HepG2 (cell line): ENCODE measurements around the gene DNAJB11. TPM values are rescaled to one million over a fixed set of nuclear protein-coding genes. Genes with fewer than 3 reads are reported as not detected.

Source experiments
- ARID4A ChIP-seq: sonication (generic); formaldehyde crosslinking; IDR thresholded peaks from 2 replicates; pipeline ENCODE4 v1.5.0; 2020; ENCODE audit warnings: mild to moderate bottlenecking, missing genetic modification reagents, borderline replicate concordance
- BRD4 ChIP-seq: sonication (generic); formaldehyde crosslinking; IDR thresholded peaks from 2 replicates; pipeline ENCODE4 v1.4.0; 2020; ENCODE audit warnings: missing genetic modification reagents
- CEBPB ChIP-seq: IDR thresholded peaks from 2 replicates; pipeline ENCODE4 v1.6.1; 2011; ENCODE audit warnings: low read depth, low read length, improper control_type of control experiment, borderline replicate concordance
- CEBPG ChIP-seq: IDR thresholded peaks from 2 replicates; pipeline ENCODE4 v1.6.1; 2016
- ELF4 ChIP-seq: sonication (generic); formaldehyde crosslinking; IDR thresholded peaks from 2 replicates; pipeline ENCODE4 v1.5.0; 2020; ENCODE audit warnings: missing genetic modification reagents, mild to moderate bottlenecking, moderate library complexity, borderline replicate concordance
- GMEB1 ChIP-seq: sonication (generic); formaldehyde crosslinking; IDR thresholded peaks from 2 replicates; pipeline ENCODE4 v1.5.1; 2020; ENCODE audit warnings: missing genetic modification reagents, mild to moderate bottlenecking, borderline replicate concordance
- SALL1 ChIP-seq: sonication (generic); formaldehyde crosslinking; IDR thresholded peaks from 2 replicates; pipeline ENCODE4 v1.8.0; 2022; ENCODE audit warnings: mild to moderate bottlenecking, missing genetic modification reagents
- SALL2 ChIP-seq: sonication (generic); formaldehyde crosslinking; IDR thresholded peaks from 2 replicates; pipeline ENCODE4 v1.8.1; 2023; ENCODE audit warnings: mild to moderate bottlenecking, missing genetic modification reagents, inconsistent platforms
- SCMH1 ChIP-seq: sonication (generic); formaldehyde crosslinking; IDR thresholded peaks from 2 replicates; pipeline ENCODE4 v1.9.0; 2021; ENCODE audit warnings: missing genetic modification reagents, mild to moderate bottlenecking, borderline replicate concordance
- SOX5 ChIP-seq: IDR thresholded peaks from 2 replicates; pipeline ENCODE4 v1.6.1; 2016; ENCODE audit warnings: borderline replicate concordance
- TBX2 ChIP-seq: sonication (generic); formaldehyde crosslinking; IDR thresholded peaks from 2 replicates; pipeline ENCODE4 v1.5.0; 2020; ENCODE audit warnings: missing genetic modification reagents, mild to moderate bottlenecking, borderline replicate concordance
- YEATS4 ChIP-seq: sonication (generic); formaldehyde crosslinking; IDR thresholded peaks from 2 replicates; pipeline ENCODE4 v1.4.0; 2020; ENCODE audit warnings: missing genetic modification reagents, borderline replicate concordance
- ZBTB14 ChIP-seq: sonication (generic); formaldehyde crosslinking; IDR thresholded peaks from 2 replicates; pipeline ENCODE4 v1.4.0; 2020; ENCODE audit warnings: missing genetic modification reagents
- ZNF280D ChIP-seq: sonication (generic); formaldehyde crosslinking; IDR thresholded peaks from 2 replicates; pipeline ENCODE4 v1.5.1; 2020; ENCODE audit warnings: mild to moderate bottlenecking, missing genetic modification reagents
- ZNF44 ChIP-seq: sonication (generic); formaldehyde crosslinking; IDR thresholded peaks from 2 replicates; pipeline ENCODE4 v1.5.1; 2020; ENCODE audit warnings: mild to moderate bottlenecking, missing genetic modification reagents
- ZNF501 ChIP-seq: sonication (generic); formaldehyde crosslinking; IDR thresholded peaks from 2 replicates; pipeline ENCODE4 v1.5.1; 2020; ENCODE audit warnings: mild to moderate bottlenecking, moderate library complexity, missing genetic modification reagents
- ZNF598 ChIP-seq: sonication (generic); formaldehyde crosslinking; IDR thresholded peaks from 2 replicates; pipeline ENCODE4 v1.5.1; 2020; ENCODE audit warnings: mild to moderate bottlenecking, missing genetic modification reagents, borderline replicate concordance
- polyA plus RNA-seq, 8 experiments: library from polyadenylated mRNA; depleted of rRNA in 3 of 8; stranded (reverse) in 7 of 8; unstranded in 1 of 8; fragments of >200 nt; fragmentation: Illumina TruSeq in 4 of 8; extraction: Trizol in 4 of 8; gene quantifications; 2 replicates each; pipeline versions ENCODE4 v1.2.1 to v1.2.3, GENCODE V29; 2011 to 2016; ENCODE audit warnings: low read depth in 4 of 8, missing spikeins in 1 of 8, mixed read lengths in 1 of 8; ENCODE audit not compliant: insufficient read depth in 1 of 8
- total RNA-seq, 5 experiments: library from RNA; depleted of rRNA; stranded (reverse); fragments of >200 nt; fragmentation: Illumina TruSeq; extraction: Trizol; gene quantifications; 2 replicates each; pipeline ENCODE4 v1.2.3, GENCODE V29; 2016; ENCODE audit warnings: low read depth in 1 of 5

DNAJB11 gene
- total and polyA plus RNA-seq, 2 of the 13 experiments (the other 11 are each of a cell fraction or from before 2014, with no cell fraction given): 41.0 to 132 TPM

GRCh38 chr3:186520957-186521842 is 49.3 kb upstream of the DNAJB11 start (continued):
- TF ChIP-seq ARID4A (CRISPR knock-in tag) (peak; percentile 51; the same call in 1 of the 2 replicates), CEBPB (0 out of 2 replicates have a peak, but pooled peaks have one; percentile 3), ZNF598 (0 out of 2 replicates have a peak, but pooled peaks have one; percentile 41), GMEB1 (CRISPR knock-in tag) (0 out of 2 replicates have a peak, but pooled peaks have one; percentile 6), SALL1 (peak; percentile 25; the same call in 1 of the 2 replicates), TBX2 (peak; percentile 33; the same call in 1 of the 2 replicates), SALL2 (CRISPR knock-in tag) (no peak), YEATS4 (CRISPR knock-in tag) (0 out of 2 replicates have a peak, but pooled peaks have one; percentile 54), ZNF501 (CRISPR knock-in tag) (peak; percentile 13; the same call in 1 of the 2 replicates), ZNF280D (CRISPR knock-in tag) (no peak), ELF4 (CRISPR knock-in tag) (no peak), SOX5 (CRISPR knock-in tag) (no peak), SCMH1 (CRISPR knock-in tag) (no peak), ZBTB14 (CRISPR knock-in tag) (no peak), BRD4 (CRISPR knock-in tag) (no peak; the same call in 1 of the 2 replicates), CEBPG (CRISPR knock-in tag) (peak; percentile 69), ZNF44 (CRISPR knock-in tag) (no peak)
